NCI-H1048 (cell line): ENCODE results near the gene TP53.
"Not testable (repeated sequence)": the region's sequence is repeated elsewhere in the genome, so short reads cannot be mapped to it uniquely, and the experiment has no call there.

Experiments used
- DNase-seq: peaks from one replicate; lab custom pipeline; 2025; lab: John Stamatoyannopoulos, UW

Gene TP53

DNA sequence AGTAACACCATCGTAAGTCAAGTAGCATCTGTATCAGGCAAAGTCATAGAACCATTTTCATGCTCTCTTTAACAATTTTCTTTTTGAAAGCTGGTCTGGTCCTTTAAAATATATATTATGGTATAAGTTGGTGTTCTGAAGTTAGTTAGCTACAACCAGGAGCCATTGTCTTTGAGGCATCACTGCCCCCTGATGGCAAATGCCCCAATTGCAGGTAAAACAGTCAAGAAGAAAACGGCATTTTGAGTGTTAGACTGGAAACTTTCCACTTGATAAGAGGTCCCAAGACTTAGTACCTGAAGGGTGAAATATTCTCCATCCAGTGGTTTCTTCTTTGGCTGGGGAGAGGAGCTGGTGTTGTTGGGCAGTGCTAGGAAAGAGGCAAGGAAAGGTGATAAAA, 14.1 kb downstream of the TP53 start:
- DNase-seq = no peak

DNA sequence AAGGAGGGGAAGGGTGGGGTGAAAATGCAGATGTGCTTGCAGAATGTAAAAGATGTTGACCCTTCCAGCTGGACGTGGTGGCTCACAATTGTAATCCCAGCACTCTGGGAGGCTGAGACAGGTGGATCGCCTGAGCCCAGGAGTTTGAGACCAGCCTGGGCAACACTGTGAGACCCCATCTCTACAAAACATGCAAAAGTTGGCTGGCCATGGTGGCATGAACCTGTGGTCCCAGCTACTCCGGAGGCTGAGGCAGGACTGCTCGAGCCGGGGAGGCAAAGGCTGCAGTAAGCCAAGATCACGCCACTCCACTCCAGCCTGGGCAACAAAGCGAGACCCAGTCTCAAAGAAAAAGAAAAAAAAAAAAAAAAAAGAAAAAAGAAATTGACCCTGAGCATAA, 18.8 kb downstream of the TP53 start:
- DNase-seq = no peak

DNA sequence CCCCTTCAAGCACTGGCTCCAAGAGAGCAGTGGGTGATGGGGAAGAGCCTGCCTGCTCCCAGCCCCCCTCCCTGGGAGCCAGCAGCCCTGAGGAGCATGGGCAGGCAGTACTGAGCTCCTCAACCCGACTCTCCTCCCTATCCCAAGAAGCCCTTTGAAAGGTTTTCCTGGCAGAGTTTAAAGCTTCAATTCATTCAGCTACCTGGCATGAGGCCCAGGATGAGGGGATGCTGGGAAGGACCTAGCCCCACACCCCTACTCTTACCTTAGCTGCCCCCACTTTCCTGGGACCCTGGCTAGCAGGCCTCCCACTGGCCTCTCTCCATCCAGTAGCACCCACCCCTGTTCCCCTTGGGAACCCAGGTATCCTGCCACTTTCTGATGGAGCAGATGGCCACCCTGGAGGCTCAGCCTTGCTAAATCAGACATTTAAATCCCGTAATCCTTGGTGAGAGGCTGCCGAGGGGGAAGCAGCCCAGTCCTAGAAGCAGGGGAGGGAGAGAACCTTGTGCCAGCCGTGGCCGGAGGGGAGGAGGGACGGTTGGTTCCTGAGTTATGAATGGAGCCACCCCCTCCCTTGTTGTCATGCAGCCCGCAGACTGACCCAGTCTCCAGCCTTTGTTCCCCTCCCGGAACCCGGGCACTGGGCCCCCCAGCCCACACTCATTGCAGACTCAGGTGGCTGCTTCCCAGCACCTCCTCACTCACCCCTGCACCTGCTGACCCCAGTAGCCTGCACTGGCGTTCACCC, 19.5 kb downstream of the TP53 start:
- DNase-seq = no peak

DNA sequence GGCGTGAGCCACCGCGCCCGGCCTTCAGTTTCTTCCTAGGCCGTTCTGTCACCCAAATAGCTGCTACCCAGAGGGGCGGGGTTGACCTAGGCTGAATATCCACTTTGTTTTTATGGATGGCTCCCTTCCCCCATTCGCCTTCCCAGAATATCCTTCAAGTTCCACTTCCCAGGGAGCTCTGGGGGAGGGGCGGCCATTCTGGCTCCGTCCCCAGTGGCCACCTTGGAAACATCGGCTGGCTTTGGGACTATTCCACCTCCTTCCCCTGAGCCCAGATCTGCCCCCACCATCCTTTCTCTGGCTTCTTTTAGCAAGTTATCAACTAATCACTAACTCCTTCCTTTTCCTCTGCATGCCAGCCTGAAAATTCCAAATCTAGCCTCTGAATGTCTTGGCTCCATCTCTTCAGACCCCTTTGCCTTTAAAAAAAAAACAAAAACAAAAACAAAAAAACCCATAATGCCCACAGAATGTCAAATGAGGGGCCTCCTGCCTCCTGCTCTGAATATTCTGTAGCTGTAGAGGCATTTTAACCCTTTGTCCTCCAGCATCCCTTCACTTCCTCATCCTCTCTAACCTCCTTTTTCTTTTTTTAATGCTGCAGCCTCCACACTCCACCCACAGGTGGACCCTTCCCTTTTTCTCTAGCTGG, 30.2 kb downstream of the TP53 start:
- no peak for DNase-seq

DNA sequence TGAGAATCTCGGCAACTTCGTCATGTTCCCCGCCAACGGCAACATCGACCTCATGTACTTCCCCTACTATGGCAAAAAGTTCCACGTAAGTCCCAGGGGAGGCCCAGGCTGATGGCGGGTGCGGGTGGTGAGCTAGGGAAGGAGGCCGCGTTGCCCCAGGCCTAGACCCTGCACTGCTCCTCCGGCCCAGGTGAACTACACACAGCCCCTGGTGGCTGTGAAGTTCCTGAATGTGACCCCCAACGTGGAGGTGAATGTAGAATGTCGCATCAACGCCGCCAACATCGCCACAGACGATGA, 31.8 kb downstream of the TP53 start:
- no peak for DNase-seq

DNA sequence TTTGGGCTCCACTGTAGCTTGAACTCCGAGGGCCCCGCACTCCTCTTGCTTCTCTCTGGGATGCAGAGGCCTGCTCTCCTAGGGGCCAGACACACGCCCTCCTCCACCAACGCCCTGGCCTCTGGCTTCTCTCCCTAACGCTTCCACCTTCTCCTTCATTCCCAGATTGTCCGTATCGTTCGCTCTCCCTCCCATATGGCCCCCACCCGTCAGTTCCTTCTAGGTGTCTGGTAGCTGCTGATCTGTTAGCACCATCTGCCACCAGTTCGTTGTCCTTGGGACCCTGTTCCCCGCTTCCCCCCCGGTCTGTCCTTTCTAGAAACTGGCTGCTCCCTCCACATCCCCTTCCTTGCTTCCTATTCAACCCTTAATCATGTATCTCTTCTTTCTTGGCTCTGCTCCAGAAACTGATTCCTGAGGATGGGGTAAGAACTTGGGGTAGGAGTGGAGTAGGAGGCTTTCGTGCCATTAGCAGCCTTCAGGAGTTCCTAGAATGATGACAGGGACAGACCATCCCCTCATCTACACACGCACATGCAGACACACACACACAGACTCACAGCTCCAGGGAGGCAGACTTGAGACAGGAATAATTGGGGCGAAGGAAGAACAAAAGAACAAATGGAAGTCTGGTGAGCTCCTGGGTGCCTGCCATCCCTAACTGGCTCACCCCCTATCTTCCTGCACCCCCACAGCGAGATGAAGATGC, 32.3 kb downstream of the TP53 start:
- no peak for DNase-seq

DNA sequence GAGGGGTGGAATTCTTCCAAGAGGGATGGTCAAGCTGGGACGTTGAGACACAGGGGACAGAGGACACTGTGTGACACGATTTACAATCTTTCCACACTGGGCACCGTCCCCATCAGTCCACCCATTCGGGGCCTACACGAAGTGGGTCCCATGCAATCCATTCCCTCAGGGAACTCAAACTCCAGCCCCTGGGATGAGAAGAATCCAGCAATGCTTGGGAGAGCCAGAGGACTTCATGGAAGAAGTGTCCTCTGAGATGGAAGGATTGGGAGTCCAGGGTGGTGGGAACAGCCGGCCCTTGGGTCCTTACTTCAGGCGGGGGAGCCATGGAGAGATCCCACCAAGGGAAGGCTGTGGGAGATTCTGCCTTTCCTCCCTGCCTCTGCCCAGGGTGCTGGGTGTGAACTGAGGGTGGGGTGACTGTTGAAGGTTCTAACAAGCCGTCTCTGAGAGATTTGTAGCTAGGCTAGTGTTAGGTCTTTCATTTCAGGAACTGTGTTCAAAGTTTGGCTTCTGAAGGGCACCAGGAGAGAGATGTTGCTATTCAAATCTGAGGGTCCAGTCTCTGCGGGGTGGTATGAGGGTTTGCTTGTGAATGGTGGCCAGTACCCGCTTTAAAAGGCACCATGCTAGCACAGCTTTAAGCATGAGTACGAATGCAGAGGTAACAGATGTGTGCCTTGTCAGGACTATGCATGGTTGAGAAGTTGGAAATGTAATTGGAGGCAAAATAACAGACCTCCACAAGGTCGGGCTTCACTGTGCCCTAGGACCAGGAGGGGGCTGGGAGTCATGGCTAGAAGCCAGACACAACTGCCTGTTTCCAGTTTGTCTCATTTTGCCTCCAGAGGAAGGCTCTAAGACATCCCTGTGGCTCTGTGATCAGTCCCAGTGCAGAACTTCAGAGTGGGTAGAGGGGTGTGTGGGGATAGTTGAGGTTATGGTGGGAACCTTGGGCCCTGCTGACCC, 34.6 kb downstream of the TP53 start:
- no peak for DNase-seq

DNA sequence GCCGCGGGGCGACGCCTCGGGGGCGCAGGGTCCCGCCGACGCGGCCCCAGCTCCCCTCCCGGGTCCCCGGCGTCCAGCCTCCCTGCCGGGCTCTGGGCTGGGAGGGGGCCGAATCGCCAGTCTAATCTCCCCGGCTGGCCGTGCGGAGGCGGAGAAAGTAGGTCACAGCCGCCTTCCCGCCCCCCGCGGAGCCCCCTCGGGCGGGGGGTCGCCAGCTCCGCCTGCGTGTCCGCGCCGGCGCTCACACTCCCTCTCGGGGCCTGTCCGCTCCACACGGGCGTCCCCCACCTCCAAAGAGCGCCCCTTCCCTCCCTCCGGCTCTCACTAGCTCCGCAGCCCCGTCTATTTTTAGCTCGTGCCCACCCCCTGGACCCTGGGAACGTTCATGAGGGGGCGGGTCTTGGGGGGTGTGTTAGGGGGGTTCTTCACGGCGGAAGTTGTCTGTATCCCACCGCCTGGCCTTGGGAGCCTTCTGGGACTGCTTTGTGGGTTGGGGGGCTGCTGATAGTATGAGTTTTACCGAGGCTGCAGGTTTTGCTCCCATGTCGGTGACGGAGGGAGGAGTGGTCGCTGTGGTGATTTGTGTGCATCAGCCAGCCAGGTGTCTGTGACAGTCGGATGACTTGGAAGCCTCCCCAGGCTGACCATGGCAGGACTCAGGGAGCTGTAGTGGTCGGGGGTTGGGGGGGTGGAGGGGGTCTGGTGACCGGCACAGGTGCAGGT, 35.5 kb downstream of the TP53 start:
- DNase-seq = no peak

DNA sequence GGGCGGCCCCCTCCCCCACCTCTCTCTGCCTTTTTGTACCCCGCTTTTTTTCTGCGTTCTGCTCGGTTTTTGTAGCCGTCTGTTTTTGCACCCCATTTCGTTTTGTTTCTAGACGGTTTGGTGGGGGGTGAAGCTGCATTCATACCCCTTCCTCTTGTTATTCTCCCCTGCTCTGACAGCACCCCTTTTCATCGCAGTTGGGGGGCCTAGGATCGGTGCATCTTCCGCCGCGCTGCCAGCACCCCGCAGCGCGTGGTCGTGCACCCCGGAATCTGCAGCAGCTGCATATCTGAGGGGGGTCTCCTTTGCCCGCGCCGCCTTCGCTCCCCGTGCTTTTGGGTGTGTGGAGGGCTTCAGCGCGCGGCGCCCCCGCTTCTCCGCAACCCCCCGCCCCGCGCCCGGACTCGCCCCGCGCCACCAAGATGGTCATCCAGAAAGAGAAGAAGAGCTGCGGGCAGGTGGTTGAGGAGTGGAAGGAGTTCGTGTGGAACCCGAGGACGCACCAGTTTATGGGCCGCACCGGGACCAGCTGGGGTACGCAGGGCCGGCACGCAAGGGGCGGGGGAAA, 36.1 kb downstream of the TP53 start:
- DNase-seq = no peak

DNA sequence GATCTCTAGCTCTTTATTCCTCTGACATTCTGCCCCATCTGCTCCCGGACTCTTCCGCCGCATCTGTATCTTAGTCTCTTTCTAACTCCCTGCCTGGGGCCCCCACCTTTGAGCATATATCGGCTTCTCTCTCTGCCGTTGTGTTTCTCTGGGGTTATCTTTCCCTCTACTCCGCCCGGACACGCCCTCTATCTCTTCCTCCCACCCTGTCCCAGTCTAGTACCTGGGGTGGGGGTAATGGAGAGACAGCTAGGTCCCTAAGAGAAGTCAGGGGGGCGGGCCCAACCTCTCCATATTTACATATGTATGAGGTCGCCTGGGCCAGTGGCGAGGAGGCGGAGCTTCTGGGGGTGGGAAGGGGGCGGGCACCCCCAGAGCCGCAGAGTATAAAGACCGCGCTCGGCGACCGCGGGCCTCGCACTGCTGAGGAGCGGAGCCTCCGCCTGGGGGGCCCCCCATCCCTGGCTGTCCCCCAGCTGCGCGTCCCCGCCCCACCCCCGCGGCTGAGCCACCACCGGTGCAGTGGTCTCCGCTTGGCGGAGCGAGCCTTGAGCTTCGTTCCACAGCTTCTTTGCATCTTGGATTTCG, 36.7 kb downstream of the TP53 start, which contains the start of gene ATP1B2:
Gene ATP1B2, plus strand, starts transcription at position 418 of the 588 bp plus-strand sequence. CDS start 593 bp downstream, outside the sequence.
- peak; percentile 57 for DNase-seq

DNA sequence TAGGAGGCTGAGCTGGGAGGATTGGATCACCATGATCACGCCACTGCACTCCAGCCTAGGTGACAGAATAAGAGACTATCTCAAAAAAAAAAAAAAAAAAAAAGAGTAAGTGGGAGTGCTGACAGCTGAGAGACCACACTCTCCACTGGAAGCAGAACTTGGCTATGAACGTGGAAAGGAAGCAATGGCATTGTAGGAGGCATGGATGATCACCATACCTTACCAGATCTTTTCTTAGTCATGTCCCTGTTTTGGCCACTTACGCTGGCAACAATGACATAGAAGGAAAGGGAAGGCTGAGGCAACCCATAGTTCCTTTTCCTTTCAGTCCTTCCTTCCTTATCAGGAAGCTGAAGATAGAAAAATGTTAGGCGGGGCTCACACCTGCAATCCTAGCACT, 40.3 kb downstream of the TP53 start:
- DNase-seq = no peak

DNA sequence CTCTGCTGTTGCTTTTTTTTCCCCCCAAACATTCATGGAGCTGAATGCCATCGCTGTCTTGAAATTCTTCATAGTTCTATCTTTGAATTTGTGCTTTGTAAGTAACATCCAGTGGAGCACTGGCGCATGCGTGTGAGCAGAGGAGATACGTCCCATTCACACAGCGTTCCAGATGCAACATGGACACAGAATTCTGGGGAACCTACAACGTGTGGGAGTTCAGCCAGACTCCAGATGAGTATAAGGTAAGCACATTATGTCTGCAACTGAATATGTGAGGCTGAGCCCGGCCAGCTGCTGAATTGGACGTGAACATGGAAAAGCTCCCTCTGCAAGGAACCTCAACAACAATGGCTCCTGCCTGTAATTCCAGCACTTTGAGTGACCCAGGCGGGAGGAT, 40.8 kb downstream of the TP53 start:
- no peak for DNase-seq

DNA sequence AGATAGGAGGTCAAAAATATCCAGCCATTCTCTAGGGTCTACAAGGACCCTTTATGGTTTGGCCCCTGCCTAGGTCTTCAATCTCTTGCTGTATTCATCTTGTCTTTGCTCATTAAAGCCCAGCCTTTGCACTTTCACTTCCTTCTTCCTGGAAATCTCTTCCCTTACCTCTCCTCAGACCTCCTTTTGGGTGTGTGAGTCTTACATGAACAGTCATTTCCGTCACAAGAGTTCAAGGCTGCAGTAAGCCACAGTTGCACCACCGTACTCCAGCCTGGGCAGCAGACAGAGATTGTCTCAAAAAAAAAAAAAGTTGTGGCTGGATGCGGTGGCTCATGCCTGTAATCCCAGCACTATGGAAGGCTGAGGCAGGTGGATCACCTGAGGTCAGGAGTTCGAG, 42.5 kb downstream of the TP53 start:
- no peak for DNase-seq

DNA sequence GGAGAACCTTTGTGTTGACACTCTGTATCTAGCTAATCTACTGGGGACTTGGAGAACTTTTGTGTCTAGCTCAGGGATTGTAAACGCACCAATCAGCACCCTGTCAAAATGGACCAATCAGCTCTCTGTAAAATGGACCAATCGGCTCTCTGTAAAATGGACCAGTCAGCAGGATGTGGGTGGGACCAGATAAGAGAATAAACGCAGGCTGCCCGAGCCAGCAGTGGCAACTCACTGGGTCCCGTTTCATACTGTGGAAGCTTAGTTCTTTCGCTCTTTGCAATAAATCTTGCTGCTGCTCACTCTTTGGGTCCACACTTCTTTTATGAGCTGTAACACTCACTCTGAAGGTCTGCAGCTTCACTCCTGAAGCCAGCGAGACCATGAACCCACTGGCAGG, 45.7 kb downstream of the TP53 start:
- not testable (repeated sequence) for DNase-seq

DNA sequence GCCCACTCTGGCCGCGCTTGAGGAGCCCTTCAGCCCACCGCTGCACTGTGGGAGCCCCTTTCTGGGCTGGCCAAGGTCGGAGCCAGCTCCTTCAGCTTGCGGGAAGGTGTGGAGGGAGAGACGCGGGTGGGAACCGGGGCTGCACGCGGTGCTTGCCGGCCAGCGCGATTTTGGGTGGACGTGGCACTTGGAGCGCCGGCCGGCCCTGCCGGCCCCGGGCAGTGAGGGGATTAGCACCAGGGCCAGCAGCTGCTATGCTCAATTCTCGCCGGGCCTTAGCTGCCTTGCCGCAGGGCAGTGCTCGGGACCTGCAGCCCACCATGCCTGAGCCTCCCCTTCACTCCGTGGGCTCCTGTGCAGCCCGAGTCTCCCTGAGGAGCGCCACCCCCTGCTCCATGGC, 46.5 kb downstream of the TP53 start:
- DNase-seq = no peak

DNA sequence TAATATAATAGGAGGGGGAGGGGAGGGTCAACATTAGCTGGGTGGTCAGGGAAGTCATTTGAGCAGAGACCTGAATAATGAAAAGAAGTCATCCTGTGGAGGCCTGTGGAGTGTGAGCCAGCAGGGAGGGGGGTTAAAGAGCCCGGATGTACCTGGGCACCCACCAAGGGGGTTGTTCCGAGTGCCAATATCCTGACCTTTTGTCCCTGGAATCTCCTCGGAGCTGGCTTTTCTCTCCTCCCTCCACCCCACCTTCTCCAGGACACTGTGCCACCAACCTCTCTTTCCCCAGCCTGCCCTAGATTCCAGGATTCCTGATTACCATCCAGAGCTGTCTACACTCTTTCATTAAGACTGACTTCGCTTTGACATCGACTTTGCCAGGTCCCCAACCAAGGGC, 51.1 kb downstream of the TP53 start:
- no peak for DNase-seq

DNA sequence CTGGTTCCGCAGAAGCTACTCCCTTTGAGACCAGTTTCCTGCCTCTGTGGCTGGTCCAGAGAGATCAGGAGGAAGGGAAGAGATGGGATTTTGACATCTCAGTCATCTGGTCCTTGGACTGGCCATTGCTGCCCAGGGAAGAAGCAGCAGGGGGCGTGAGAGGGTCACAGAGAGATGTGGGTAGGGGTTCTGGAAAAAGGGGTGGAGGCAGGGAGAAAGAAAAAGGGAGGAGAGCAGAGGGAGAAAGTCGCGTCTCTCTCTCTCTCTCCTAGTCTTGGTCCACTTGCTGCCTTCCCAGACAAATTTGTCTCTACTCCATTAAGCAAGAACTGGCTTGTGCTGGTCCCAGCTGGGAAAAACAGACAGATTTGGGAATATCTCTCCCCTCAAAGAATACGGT, 52.9 kb downstream of the TP53 start:
- DNase-seq = no peak

DNA sequence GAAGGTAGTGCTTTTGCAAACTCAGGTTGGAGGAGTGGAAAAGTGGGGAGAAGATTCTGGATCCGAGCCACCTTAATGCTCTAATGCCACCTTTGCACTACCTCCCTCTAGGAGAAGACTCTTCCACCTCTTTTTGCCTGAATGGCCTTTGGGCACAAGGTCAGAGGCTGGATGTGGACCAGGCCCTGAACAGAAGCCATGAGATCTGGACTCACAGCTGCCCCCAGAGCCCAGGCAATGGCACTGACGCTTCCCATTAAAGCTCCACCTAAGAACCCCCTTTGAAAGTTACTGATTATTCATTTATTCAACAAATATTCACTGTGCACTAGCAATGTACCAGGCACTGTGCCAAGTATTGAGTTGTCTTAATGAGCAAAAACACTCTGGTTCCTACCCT, 54.2 kb downstream of the TP53 start:
- no peak for DNase-seq

DNA sequence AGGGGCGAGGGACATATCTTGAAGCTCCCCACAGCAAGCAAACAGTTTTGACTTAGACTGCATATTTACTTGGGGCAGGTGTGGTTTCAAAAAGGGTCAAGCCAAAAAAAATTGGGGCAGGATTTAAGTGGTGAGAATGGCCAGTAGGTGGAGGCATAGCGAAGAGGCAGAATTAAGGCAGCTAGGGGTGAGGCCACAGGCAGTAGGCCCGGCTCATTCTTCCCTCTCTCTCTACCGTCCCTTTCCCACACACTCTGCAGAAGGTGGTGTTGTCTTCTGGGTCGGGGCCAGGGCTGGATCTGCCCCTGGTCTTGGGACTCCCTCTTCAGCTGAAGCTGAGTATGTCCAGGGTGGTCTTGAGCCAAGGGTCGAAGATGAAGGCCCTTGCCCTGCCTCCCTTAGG, 54.8 kb downstream of the TP53 start:
- DNase-seq = no peak
